ENCODE results near the gene GIT2.

- TF ChIP-seq CTCF (IDR thresholded peaks at IDR 0.05) (no peak), EZH2 (IDR thresholded peaks at IDR 0.05; ENCODE audit: borderline replicate concordance, insufficient read depth, low read depth, low read length, poor library complexity, severe bottlenecking) (no peak)
Measured at GRCh38 chr12:109991586-109991985, 4.6 kb downstream of the GIT2 start.

All from B cell (primary cell).